Left lung (tissue), 10 donors: ENCODE measurements around the gene GAPVD1. TPM values are rescaled to one million over a fixed set of nuclear protein-coding genes. Genes with fewer than 3 reads are reported as not detected.

Experiments used
- ATAC-seq: fragments of 200-7000 bp; cut with Tn5 transposase; one replicate; pipeline ENCODE4 v1.9.1; 2020; ENCODE audit warnings: moderate library complexity
- DNase-seq, 4 donors: peaks; one replicate each; pipeline ENCODE4 v3.0.0-alpha.2; 2013 to 2020
- H3K27ac ChIP-seq, 2 donors: fragments of 200-600 bp; sonication (generic) in 1 of 2; one replicate each; pipeline versions ENCODE4 v1.5.0 to v1.8.0; 2020 to 2021
- H3K27me3 ChIP-seq, 2 donors: fragments of 200-600 bp; sonication (generic) in 1 of 2; one replicate each; pipeline versions ENCODE4 v1.5.0 to v1.8.0; 2020 to 2021
- H3K36me3 ChIP-seq, 2 donors: fragments of 200-600 bp; sonication (generic) in 1 of 2; one replicate each; pipeline versions ENCODE4 v1.5.0 to v1.8.0; 2020 to 2021
- H3K4me1 ChIP-seq, 2 donors: fragments of 200-600 bp; one replicate each; pipeline ENCODE4 v1.8.0; 2021
- H3K4me3 ChIP-seq, 2 donors: fragments of 200-600 bp; sonication (generic) in 1 of 2; one replicate each; pipeline versions ENCODE4 v1.5.0 to v1.8.0; 2020 to 2021; ENCODE audit warnings: mild to moderate bottlenecking in 1 of 2
- H3K9me3 ChIP-seq, 2 donors: fragments of 200-600 bp; sonication (generic) in 1 of 2; one replicate each; pipeline versions ENCODE4 v1.5.0 to v1.8.0; 2020 to 2021
- intact Hi-C, 2 donors: fragments of 100-400 bp; cut with DNase I; formaldehyde crosslinking; loops; one replicate each; pipeline versions ENCODE4 v1.11.2 to v1.14.2; 2022
- polyA plus RNA-seq, 6 donors: library from polyadenylated mRNA; unstranded; fragments of 120-200 nt; gene quantifications; one replicate each; pipeline ENCODE4 v1.2.1, GENCODE V29; 2013; ENCODE audit not compliant: insufficient read length in 6 of 6
- total RNA-seq, 2 donors: library from RNA; stranded (reverse); fragmentation: NEBNext Ultra II Directional; extraction: Animal tissue kit (Norgen Biotek cat#: 25700); gene quantifications; one replicate each; pipeline ENCODE4 v1.2.1, GENCODE V29; 2021
- TF ChIP-seq, protein P1 (sequence below), 2 donors: fragments of 200-600 bp; sonication (generic) in 1 of 2; IDR thresholded peaks; one replicate each; pipeline versions ENCODE4 v1.5.0 to v1.8.0; 2021; ENCODE audit warnings: antibody characterized with exemption in 2 of 2
- donor health status: DM: no; HTN: yes; CAD: no.
- donor health status: DM: no; HTN: no; CAD: no.

Gene GAPVD1
- total and polyA plus RNA-seq, 8 donors = 39.1 to 63.5 (median 44.2) TPM

DNA sequence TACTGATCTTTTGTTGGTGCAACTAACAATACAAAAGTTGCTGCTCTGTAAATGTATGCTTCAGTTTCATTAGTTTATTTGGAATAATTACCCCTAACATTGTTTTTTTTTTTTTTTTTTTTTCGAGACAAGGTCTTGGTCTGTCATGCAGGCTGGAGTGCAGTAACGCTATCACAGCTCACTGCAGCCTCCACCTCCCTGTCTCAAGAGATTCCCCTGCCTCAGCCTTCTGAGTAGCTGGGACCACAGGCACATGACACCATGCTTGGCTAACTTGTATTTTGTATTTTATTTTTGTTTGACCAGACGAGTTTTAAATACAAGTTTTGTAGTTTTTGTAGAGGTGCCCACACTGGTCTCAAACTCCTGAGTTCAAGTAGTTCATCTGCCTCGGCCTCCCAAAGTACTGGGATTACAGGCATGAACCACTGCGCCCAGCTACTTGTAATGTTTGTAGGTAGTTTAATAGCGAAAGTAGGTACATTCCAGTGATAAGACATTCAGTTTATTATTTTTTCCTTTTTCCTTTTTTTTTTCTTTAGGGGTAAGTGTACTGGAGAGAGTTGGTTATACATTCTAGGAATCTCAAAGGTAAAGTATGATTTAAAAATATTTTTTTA, 6.9 kb downstream of the GAPVD1 start:
- TF ChIP-seq, protein P1, sequence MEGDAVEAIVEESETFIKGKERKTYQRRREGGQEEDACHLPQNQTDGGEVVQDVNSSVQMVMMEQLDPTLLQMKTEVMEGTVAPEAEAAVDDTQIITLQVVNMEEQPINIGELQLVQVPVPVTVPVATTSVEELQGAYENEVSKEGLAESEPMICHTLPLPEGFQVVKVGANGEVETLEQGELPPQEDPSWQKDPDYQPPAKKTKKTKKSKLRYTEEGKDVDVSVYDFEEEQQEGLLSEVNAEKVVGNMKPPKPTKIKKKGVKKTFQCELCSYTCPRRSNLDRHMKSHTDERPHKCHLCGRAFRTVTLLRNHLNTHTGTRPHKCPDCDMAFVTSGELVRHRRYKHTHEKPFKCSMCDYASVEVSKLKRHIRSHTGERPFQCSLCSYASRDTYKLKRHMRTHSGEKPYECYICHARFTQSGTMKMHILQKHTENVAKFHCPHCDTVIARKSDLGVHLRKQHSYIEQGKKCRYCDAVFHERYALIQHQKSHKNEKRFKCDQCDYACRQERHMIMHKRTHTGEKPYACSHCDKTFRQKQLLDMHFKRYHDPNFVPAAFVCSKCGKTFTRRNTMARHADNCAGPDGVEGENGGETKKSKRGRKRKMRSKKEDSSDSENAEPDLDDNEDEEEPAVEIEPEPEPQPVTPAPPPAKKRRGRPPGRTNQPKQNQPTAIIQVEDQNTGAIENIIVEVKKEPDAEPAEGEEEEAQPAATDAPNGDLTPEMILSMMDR (IDR thresholded peaks at IDR 0.05) = no peak
- ATAC-seq (peak; percentile 67), DNase-seq (no peak)
- Histone ChIP-seq H3K36me3 (peaks cover 0 to 46% of the 10 kb centered on the region in 2 donors), H3K27ac (no peak overlapping the region), H3K4me1 (peaks cover 18 to 39% of the 10 kb centered on the region in 2 donors), H3K27me3 (no peaks in the 10 kb centered on the region), H3K9me3 (no peaks in the 10 kb centered on the region), H3K4me3 (no peak overlapping the region)
- intact Hi-C loops = no loop called here

DNA sequence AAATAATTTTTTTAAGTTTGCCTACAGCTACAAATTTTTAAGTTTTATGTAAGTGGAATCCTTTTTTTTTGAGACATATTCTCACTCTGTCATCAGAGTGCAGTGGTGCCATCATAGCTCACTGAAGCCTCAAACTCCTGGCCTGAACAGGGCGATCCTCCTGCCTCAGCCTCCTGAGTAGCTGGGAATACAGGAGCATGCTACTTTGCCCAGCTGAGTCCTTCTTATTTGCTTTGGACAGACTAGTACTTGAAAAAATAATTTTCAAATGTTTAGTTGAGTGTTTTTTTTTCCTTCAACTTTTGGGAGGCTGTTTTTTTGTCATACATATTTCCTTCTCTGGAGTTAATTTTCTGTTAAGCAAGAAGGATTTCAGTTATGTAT, 7.4 kb downstream of the GAPVD1 start:
- Histone ChIP-seq H3K27me3 (no peaks in the 10 kb centered on the region), H3K4me1 (peaks cover 21 to 39% of the 10 kb centered on the region in 2 donors), H3K4me3 (no peak overlapping the region), H3K9me3 (no peaks in the 10 kb centered on the region), H3K27ac (no peak overlapping the region), H3K36me3 (peaks cover 0 to 43% of the 10 kb centered on the region in 2 donors)
- TF ChIP-seq, protein P1 (IDR thresholded peaks at IDR 0.05) = no peak
- intact Hi-C loops = no loop called here
- peak; percentile 53 for ATAC-seq
- no peak for DNase-seq

DNA sequence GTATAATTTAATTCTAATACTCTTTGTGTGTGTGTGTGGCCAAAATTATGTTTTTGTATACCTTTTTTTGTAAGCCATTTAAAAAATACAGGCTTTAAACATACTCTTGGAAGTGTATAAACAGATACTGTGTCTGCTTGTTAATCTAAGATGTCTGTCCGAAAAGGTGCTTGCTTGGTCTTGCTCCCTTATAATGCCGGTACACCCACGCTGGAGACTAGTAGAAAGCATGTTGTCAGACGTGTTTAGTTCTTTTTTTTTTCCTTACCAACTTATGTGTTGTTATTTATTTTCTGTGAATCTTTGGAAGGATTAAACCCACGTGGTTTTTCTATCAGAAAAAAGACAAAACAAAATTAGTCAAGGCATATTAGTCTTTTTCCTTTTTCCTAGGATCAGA, 9.5 kb downstream of the GAPVD1 start:
- intact Hi-C loops = no loop called here
- H3K27ac ChIP-seq = peak overlapping the region in 1 of 2 donors; percentile 70
- peaks cover 21 to 31% of the 10 kb centered on the region in 2 donors for H3K4me1 ChIP-seq
- H3K27me3 ChIP-seq = no peaks in the 10 kb centered on the region
- peaks cover 0 to 28% of the 10 kb centered on the region in 2 donors for H3K36me3 ChIP-seq
- TF ChIP-seq, protein P1 (IDR thresholded peaks at IDR 0.05) = no peak
- ATAC-seq (no peak), DNase-seq (no peak)
- H3K9me3 ChIP-seq = no peaks in the 10 kb centered on the region
- H3K4me3 ChIP-seq = no peak overlapping the region

DNA sequence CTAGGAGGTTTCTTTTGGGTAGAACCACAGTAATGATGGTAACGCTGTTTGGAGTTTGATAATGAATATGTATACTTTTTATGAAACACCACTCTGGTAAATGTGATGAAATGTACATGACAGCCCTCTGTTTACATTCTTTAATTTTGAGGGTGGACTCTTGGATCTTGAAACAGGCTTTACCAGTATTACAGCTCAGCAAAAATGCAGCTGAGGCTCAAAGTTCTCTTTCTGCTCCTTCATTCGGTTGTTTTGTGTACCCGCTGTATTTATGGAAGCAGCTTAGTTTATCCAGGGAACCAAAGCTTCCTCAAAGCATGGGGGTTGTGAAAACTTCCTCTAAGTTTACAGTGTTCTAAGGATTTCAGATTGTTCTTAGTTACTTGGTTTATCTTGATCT, 11.1 kb downstream of the GAPVD1 start:
- H3K27ac ChIP-seq = peak overlapping the region; percentile 49 to 70
- peak in 1 of 4 donors; percentile 50 for DNase-seq

DNA sequence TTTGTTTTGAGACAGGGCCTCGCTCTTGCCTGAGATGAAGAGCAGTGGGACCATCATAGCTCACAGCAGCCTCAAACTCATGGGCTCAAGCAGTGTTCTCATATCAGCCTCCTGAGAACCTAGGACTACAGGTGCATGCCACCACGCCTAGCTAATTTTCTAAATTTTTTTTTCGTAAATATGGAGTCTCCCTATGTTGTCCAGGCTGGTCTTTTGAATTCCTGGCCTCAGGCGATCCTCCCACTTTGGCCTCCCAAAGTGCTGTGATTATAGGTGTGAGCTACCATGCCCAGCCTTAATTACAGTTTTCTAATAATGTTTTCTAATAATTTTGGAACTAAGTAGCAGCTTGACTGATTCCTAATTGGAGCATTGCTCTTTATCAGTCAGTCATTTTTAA, 15.1 kb downstream of the GAPVD1 start:
- Histone ChIP-seq H3K27ac (no peak overlapping the region), H3K4me1 (peaks cover 20 to 26% of the 10 kb centered on the region in 2 donors), H3K36me3 (peaks cover 0 to 6% of the 10 kb centered on the region in 2 donors), H3K27me3 (no peaks in the 10 kb centered on the region), H3K9me3 (no peaks in the 10 kb centered on the region), H3K4me3 (no peak overlapping the region)
- TF ChIP-seq, protein P1 (IDR thresholded peaks at IDR 0.05) = no peak
- intact Hi-C loops = no loop called here
- DNase-seq (no peak), ATAC-seq (no peak)

More for the DNA sequence above, 11.1 kb downstream of the GAPVD1 start:
- H3K4me3 ChIP-seq = no peak overlapping the region
- intact Hi-C loops = no loop called here
- H3K4me1 ChIP-seq = peaks cover 21 to 31% of the 10 kb centered on the region in 2 donors
- TF ChIP-seq, protein P1 (IDR thresholded peaks at IDR 0.05) = no peak
- no peaks in the 10 kb centered on the region for H3K9me3 ChIP-seq
- ATAC-seq = peak; percentile 72
- peaks cover 0 to 12% of the 10 kb centered on the region in 2 donors for H3K36me3 ChIP-seq
- no peaks in the 10 kb centered on the region for H3K27me3 ChIP-seq
